Lower leg skin (tissue), 3 donors: ENCODE data around the gene CRELD2.

Experiments used
- POLR2A ChIP-seq, 2 donors: fragments of 450-650 bp; IDR thresholded peaks; one replicate each; pipeline ENCODE4 v1.6.1; 2016 to 2017; ENCODE audit warnings: antibody characterized with exemption in 2 of 2, mild to moderate bottlenecking in 1 of 2, moderate library complexity in 1 of 2
- TF ChIP-seq, protein P1 (sequence below), 3 donors: fragments of 450-650 bp; IDR thresholded peaks; one replicate each; pipeline ENCODE4 v1.5.1; 2016; ENCODE audit warnings: antibody characterized with exemption in 3 of 3, mild to moderate bottlenecking in 3 of 3, moderate library complexity in 2 of 3

DNA sequence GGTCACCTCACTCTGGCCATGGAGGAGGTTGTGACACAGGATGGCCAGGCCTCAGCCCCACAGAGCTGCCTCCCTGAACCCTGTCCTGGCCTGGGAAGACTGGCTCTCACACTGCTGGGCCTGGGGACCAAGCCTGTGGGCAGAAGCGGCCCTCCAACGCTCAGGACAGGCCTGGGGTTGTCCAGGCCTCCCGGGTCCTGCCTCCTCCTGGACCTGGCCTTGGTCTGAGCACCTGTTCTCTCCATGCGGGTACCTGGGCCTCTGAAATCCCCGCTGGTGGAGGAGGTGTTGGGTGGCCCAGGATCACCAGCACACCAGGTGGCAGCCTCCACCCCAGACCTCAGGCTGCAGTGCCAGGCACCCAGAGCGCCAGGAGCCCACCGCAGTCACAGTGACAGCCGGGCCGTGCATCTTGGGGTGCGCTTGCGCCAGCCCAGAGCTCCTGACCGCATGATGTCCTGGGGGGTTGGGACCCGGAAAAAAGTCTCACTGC, 26.0 kb downstream of the CRELD2 start:
- TF ChIP-seq, protein P1, sequence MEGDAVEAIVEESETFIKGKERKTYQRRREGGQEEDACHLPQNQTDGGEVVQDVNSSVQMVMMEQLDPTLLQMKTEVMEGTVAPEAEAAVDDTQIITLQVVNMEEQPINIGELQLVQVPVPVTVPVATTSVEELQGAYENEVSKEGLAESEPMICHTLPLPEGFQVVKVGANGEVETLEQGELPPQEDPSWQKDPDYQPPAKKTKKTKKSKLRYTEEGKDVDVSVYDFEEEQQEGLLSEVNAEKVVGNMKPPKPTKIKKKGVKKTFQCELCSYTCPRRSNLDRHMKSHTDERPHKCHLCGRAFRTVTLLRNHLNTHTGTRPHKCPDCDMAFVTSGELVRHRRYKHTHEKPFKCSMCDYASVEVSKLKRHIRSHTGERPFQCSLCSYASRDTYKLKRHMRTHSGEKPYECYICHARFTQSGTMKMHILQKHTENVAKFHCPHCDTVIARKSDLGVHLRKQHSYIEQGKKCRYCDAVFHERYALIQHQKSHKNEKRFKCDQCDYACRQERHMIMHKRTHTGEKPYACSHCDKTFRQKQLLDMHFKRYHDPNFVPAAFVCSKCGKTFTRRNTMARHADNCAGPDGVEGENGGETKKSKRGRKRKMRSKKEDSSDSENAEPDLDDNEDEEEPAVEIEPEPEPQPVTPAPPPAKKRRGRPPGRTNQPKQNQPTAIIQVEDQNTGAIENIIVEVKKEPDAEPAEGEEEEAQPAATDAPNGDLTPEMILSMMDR (IDR thresholded peaks at IDR 0.05), result no peak
- no peak for TF ChIP-seq POLR2A (IDR thresholded peaks at IDR 0.05)
